Activated B cell treated with CpG ODN at 0.5 μM for 24 hours (primary cell): ENCODE results near the gene CMKLR1. TPM values are rescaled to one million over a fixed set of nuclear protein-coding genes. Genes with fewer than 3 reads are reported as not detected.

Experiments
- ATAC-seq: fragments of 200-7000 bp; cut with Tn5 transposase; one replicate; pipeline ENCODE4 v1.10.0; 2021; ENCODE audit warnings: low read depth, mild to moderate bottlenecking, moderate library complexity
- CTCF ChIA-PET: fragments of 350-600 bp; sonication (Branson Sonifier 250); formaldehyde crosslinking; loops from one replicate; lab custom pipeline; 2021; ENCODE audit warnings: antibody characterized with exemption; lab: Charles Lee
- POLR2A ChIA-PET: fragments of 350-600 bp; sonication (Branson Sonifier 250); formaldehyde crosslinking; loops from one replicate; lab custom pipeline; 2021; ENCODE audit warnings: antibody characterized with exemption; lab: Charles Lee
- DNase-seq: peaks from one replicate; pipeline ENCODE4 v3.0.0; 2022
- H3K27ac Mint-ChIP-seq: one replicate; pipeline ENCODE4 v1.8.0; 2020; ENCODE audit warnings: mixed read lengths
- H3K27me3 Mint-ChIP-seq: one replicate; pipeline ENCODE4 v1.8.0; 2021; ENCODE audit warnings: mixed read lengths
- H3K36me3 Mint-ChIP-seq: one replicate; pipeline ENCODE4 v1.8.0; 2021; ENCODE audit warnings: low read depth, mixed read lengths
- H3K4me1 Mint-ChIP-seq: one replicate; pipeline ENCODE4 v1.8.0; 2021; ENCODE audit warnings: mixed read lengths
- H3K4me3 Mint-ChIP-seq: one replicate; pipeline ENCODE4 v1.8.0; 2020; ENCODE audit warnings: mild to moderate bottlenecking, mixed read lengths
- H3K9me3 Mint-ChIP-seq: one replicate; pipeline ENCODE4 v1.8.0; 2020; ENCODE audit warnings: mixed read lengths
- intact Hi-C: fragments of 100-400 bp; cut with micrococcal nuclease; formaldehyde crosslinking; loops from one replicate; pipeline ENCODE4 v1.15.1; 2024
- total RNA-seq: library from RNA; stranded (reverse); gene quantifications from 2 replicates; pipeline ENCODE4 v1.2.3, GENCODE V29; 2022
- TF ChIP-seq, protein P1 (sequence below): fragments of 200-600 bp; IDR thresholded peaks from one replicate; pipeline ENCODE4 v1.8.0; 2022; ENCODE audit warnings: antibody characterized with exemption, mild to moderate bottlenecking

Gene CMKLR1
- total RNA-seq, 1 donor from 2014 or later = 0.24 TPM

DNA sequence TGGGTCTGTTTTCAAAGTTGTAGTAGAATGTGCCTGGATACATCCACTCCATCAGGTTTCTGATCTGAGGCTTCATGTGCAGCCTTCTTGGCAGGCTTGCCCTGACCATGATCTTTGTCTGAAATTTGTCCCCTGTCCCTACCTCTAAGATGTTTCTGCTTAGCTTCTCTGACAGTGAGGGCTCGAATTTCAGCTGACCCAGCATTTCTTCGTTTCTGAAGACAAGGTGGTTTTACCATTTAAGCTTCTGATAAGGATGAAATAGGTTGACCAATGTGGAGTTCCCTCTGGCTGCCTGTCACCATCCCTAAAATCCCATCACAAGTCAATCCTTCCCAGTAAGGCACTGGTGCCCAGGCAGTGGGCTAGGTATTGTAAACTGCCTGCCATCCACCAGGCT lies 57.0 kb downstream of the CMKLR1 start:
- no peak overlapping the region for H3K27ac Mint-ChIP-seq
- no peak for ATAC-seq
- H3K4me3 Mint-ChIP-seq = no peak overlapping the region
- peaks cover 6% of the 10 kb centered on the region for H3K27me3 Mint-ChIP-seq
- H3K9me3 Mint-ChIP-seq = no peaks in the 10 kb centered on the region
- ChIA-PET CTCF (no interaction called here), POLR2A (no interaction called here)
- H3K4me1 Mint-ChIP-seq = no peaks in the 10 kb centered on the region
- intact Hi-C loops = no loop called here
- H3K36me3 Mint-ChIP-seq = no peaks in the 10 kb centered on the region
- no peak for DNase-seq
- TF ChIP-seq, protein P1, sequence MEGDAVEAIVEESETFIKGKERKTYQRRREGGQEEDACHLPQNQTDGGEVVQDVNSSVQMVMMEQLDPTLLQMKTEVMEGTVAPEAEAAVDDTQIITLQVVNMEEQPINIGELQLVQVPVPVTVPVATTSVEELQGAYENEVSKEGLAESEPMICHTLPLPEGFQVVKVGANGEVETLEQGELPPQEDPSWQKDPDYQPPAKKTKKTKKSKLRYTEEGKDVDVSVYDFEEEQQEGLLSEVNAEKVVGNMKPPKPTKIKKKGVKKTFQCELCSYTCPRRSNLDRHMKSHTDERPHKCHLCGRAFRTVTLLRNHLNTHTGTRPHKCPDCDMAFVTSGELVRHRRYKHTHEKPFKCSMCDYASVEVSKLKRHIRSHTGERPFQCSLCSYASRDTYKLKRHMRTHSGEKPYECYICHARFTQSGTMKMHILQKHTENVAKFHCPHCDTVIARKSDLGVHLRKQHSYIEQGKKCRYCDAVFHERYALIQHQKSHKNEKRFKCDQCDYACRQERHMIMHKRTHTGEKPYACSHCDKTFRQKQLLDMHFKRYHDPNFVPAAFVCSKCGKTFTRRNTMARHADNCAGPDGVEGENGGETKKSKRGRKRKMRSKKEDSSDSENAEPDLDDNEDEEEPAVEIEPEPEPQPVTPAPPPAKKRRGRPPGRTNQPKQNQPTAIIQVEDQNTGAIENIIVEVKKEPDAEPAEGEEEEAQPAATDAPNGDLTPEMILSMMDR = no peak

- H3K36me3 Mint-ChIP-seq = no peaks in the 10 kb centered on the region
- intact Hi-C loops = no loop called here
- H3K4me3 Mint-ChIP-seq = no peak overlapping the region
- POLR2A ChIA-PET = no interaction called here
- no peak overlapping the region for H3K27ac Mint-ChIP-seq
- no peaks in the 10 kb centered on the region for H3K9me3 Mint-ChIP-seq
- H3K27me3 Mint-ChIP-seq = peaks cover 7% of the 10 kb centered on the region
- TF ChIP-seq, protein P1 = no peak
- H3K4me1 Mint-ChIP-seq = no peaks in the 10 kb centered on the region
- ATAC-seq = no peak
- CTCF ChIA-PET = no interaction called here
- no peak for DNase-seq
Measured at GRCh38 chr12:108277613-108278012, 61.5 kb downstream of the CMKLR1 start.

- H3K27ac Mint-ChIP-seq = no peak overlapping the region
- TF ChIP-seq, protein P1 = no peak
- H3K36me3 Mint-ChIP-seq = no peaks in the 10 kb centered on the region
- CTCF ChIA-PET = no interaction called here
- ATAC-seq (no peak), DNase-seq (no peak)
- POLR2A ChIA-PET = no interaction called here
- no peaks in the 10 kb centered on the region for H3K4me1 Mint-ChIP-seq
- no peaks in the 10 kb centered on the region for H3K9me3 Mint-ChIP-seq
- H3K4me3 Mint-ChIP-seq = no peak overlapping the region
- intact Hi-C loops = no loop called here
- H3K27me3 Mint-ChIP-seq = peaks cover 2% of the 10 kb centered on the region
Measured at GRCh38 chr12:108273217-108273616, 65.9 kb downstream of the CMKLR1 start.

DNA sequence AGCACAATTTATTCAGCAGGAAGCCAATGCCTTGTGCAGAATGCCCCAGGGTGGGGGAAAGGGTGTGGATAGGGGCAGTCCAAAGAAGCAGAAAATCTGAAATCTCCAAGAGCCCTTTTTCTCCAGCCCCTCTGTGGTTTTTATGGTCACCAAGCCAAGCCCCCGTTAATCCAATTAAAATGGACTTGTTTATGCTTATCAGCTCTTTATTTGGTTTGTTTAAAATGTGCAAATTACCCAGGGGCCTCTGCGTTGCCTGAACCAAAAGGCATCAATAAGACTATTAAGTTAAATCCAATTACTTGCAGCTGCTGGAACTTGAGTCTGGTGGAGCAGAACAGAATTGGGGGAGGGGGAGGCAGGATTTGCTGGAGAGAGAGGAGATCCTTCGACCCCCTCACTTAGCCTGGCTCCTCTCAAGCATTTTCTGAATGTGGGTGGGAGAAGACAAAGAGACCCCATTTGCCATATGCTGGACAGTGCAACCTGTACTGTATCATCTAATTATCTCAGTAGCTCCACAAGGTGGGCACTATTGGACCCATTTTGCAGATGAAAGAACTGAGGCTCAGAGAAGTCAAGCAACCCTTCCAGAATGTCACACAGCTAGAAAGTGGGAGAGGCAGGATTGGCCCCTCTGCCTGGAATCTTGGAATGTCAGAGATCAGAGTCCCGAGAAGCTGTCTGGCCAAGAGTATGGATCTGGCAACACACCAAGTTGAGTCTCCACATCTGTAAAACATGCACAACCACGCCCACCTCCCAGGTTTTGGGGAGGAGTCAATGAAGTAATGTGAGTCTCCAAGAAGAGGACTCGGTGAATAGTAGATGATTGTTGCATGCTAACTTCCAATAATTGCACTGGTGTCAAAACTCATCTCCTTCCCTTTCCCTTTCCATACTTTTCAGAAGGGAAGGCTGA lies 66.9 kb downstream of the CMKLR1 start:
- Mint-ChIP-seq H3K27ac (no peak overlapping the region), H3K27me3 (peaks cover 2% of the 10 kb centered on the region), H3K9me3 (no peaks in the 10 kb centered on the region), H3K4me1 (no peaks in the 10 kb centered on the region), H3K36me3 (no peaks in the 10 kb centered on the region), H3K4me3 (no peak overlapping the region)
- ChIA-PET POLR2A (no interaction called here), CTCF (no interaction called here)
- ATAC-seq = no peak
- intact Hi-C loops = no loop called here
- no peak for DNase-seq
- TF ChIP-seq, protein P1 = no peak

- CTCF ChIA-PET = no interaction called here
Measured at GRCh38 chr12:108270849-108271143, 68.3 kb downstream of the CMKLR1 start.

More at GRCh38 chr12:108270849-108271143, 68.3 kb downstream of the CMKLR1 start:
- Mint-ChIP-seq H3K4me3 (no peak overlapping the region), H3K4me1 (no peaks in the 10 kb centered on the region), H3K27me3 (peaks cover 7% of the 10 kb centered on the region), H3K36me3 (no peaks in the 10 kb centered on the region), H3K9me3 (no peaks in the 10 kb centered on the region), H3K27ac (no peak overlapping the region)
- TF ChIP-seq, protein P1 = no peak
- DNase-seq (no peak), ATAC-seq (no peak)
- intact Hi-C loops = no loop called here
- POLR2A ChIA-PET = no interaction called here
